Ishikawa (cell line): ENCODE measurements around the gene STMP1.

Source experiments
- CEBPB ChIP-seq: IDR thresholded peaks from 2 replicates; pipeline ENCODE4 v1.6.1; 2012
- CREB1 ChIP-seq: IDR thresholded peaks from 2 replicates; pipeline ENCODE4 v1.6.1; 2012; ENCODE audit warnings: low read depth
- EGR1 ChIP-seq: IDR thresholded peaks from 2 replicates; pipeline ENCODE4 v1.6.1; 2012
- EP300 ChIP-seq: IDR thresholded peaks from 2 replicates; pipeline ENCODE4 v1.6.1; 2012; ENCODE audit warnings: borderline replicate concordance
- FOXM1 ChIP-seq: IDR thresholded peaks from 2 replicates; pipeline ENCODE4 v1.6.1; 2012; ENCODE audit warnings: low read depth, borderline replicate concordance
- NFIC ChIP-seq: IDR thresholded peaks from 2 replicates; pipeline ENCODE4 v1.6.1; 2012
- RAD21 ChIP-seq: IDR thresholded peaks from 2 replicates; pipeline ENCODE4 v1.6.1; 2012; ENCODE audit warnings: low read depth
- TAF1 ChIP-seq: IDR thresholded peaks from 2 replicates; pipeline ENCODE4 v1.6.1; 2012; ENCODE audit warnings: low read depth, mild to moderate bottlenecking
- TCF12 ChIP-seq: IDR thresholded peaks from 2 replicates; pipeline ENCODE4 v1.6.1; 2012; ENCODE audit warnings: low read depth
- YY1 ChIP-seq: IDR thresholded peaks from 2 replicates; pipeline ENCODE4 v1.6.1; 2012; ENCODE audit warnings: low read depth
- ZBTB7A ChIP-seq: IDR thresholded peaks from 2 replicates; pipeline ENCODE4 v1.6.1; 2012; ENCODE audit warnings: low read depth
- TF ChIP-seq, protein P1 (sequence below): IDR thresholded peaks from 2 replicates; pipeline ENCODE4 v1.6.1; 2012; ENCODE audit warnings: low read depth, mild to moderate bottlenecking
- TF ChIP-seq, protein P2 (sequence below): IDR thresholded peaks from 2 replicates; pipeline ENCODE4 v1.6.1; 2012

DNA sequence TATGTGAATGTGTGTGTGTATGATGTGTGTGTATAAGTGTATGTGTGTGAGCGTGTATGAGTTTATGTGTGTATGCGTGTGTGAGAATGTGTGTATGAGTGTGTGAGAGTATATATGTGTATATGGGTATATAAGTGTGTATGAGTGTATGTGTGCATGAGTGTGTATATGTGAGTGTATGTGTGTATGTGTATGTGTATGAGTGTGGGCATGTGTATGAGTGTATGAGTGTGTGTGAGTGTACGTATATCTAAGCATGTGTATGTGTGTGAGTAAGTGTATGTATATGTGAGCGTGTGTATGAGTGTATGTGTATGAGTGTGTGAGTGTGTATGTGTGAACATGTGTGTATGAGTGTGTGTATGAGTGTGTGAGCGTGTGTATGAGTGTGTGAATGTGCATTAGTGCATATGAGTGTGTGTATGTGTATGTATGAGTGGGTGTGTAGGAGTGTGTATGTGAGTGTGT, 52.8 kb downstream of the STMP1 start:
- TF ChIP-seq, protein P1, sequence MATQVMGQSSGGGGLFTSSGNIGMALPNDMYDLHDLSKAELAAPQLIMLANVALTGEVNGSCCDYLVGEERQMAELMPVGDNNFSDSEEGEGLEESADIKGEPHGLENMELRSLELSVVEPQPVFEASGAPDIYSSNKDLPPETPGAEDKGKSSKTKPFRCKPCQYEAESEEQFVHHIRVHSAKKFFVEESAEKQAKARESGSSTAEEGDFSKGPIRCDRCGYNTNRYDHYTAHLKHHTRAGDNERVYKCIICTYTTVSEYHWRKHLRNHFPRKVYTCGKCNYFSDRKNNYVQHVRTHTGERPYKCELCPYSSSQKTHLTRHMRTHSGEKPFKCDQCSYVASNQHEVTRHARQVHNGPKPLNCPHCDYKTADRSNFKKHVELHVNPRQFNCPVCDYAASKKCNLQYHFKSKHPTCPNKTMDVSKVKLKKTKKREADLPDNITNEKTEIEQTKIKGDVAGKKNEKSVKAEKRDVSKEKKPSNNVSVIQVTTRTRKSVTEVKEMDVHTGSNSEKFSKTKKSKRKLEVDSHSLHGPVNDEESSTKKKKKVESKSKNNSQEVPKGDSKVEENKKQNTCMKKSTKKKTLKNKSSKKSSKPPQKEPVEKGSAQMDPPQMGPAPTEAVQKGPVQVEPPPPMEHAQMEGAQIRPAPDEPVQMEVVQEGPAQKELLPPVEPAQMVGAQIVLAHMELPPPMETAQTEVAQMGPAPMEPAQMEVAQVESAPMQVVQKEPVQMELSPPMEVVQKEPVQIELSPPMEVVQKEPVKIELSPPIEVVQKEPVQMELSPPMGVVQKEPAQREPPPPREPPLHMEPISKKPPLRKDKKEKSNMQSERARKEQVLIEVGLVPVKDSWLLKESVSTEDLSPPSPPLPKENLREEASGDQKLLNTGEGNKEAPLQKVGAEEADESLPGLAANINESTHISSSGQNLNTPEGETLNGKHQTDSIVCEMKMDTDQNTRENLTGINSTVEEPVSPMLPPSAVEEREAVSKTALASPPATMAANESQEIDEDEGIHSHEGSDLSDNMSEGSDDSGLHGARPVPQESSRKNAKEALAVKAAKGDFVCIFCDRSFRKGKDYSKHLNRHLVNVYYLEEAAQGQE: no peak
- TF ChIP-seq EP300 (no peak), CREB1 (no peak), TAF1 (no peak), YY1 (no peak), FOXM1 (no peak), TCF12 (no peak), CEBPB (no peak), NFIC (no peak), ZBTB7A (no peak), RAD21 (no peak), EGR1 (no peak)
- TF ChIP-seq, protein P2, sequence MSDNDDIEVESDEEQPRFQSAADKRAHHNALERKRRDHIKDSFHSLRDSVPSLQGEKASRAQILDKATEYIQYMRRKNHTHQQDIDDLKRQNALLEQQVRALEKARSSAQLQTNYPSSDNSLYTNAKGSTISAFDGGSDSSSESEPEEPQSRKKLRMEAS: no peak
